Measurements from ENCODE around the gene EFCAB9.

DNA sequence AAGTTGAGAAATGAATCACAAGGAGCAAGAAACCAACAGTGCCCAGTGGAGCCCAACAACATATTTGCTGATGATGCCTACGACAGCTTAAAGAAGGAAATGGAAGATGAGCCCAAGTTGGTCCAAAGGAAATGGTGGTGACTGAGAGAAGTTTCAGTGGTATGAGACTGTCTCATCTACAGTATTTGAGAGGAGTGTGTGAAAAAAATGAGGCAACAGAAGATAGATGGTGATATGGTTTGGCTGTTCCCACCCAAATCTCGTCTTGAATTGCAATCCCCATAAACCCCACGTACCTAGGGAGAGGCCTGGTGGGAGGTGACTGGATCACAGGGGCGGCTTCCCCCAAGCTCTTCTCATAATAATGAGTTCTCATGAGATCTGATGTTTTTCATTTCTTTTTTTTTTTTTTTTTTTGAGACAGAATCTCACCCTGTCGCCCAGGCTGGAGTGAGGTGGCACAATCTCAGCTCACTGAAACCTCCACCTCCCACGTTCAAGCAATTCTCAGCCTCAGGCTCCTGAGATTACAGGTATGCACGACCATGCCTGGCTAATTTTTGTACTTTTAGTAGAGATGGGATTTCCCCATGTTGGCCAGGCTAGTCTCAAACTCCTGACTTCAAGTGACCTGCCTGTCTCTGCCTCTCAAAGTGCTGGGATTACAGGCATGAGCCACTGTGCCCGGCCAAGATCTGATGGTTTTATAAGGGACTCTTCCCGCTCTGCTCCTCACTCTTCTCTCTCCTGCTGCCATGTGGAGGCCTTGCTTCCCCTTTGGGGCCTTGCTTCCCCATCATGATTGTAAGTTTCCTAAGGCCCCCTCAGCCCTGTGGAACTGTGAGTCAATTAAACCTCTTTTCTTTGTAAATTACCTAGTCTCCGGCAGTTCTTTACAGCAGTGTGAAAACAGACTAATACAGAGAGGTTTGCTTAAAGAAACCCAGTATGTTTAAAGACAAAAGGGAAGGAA, 30.2 kb downstream of the EFCAB9 start:
- TF ChIP-seq POLR2A (IDR thresholded peaks at IDR 0.05; ENCODE audit: borderline replicate concordance, extremely low read depth, insufficient read depth, insufficient read length) = no peak
- no peak for TF ChIP-seq POLR2AphosphoS5 (IDR thresholded peaks at IDR 0.05; ENCODE audit: low read depth, low read length)
- TF ChIP-seq, protein P1, sequence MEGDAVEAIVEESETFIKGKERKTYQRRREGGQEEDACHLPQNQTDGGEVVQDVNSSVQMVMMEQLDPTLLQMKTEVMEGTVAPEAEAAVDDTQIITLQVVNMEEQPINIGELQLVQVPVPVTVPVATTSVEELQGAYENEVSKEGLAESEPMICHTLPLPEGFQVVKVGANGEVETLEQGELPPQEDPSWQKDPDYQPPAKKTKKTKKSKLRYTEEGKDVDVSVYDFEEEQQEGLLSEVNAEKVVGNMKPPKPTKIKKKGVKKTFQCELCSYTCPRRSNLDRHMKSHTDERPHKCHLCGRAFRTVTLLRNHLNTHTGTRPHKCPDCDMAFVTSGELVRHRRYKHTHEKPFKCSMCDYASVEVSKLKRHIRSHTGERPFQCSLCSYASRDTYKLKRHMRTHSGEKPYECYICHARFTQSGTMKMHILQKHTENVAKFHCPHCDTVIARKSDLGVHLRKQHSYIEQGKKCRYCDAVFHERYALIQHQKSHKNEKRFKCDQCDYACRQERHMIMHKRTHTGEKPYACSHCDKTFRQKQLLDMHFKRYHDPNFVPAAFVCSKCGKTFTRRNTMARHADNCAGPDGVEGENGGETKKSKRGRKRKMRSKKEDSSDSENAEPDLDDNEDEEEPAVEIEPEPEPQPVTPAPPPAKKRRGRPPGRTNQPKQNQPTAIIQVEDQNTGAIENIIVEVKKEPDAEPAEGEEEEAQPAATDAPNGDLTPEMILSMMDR (IDR thresholded peaks at IDR 0.05 in 2 of 3, conservative IDR thresholded peaks at IDR 0.05 in 1 of 3; ENCODE audit: borderline replicate concordance in 1 of 3, insufficient read depth in 1 of 3, low read depth in 2 of 3, low read length in 2 of 3) = no peak
- no peak for TF ChIP-seq FOSL1 (IDR thresholded peaks at IDR 0.05; ENCODE audit: low read depth)
- TF ChIP-seq EZH2 (IDR thresholded peaks at IDR 0.05) = no peak
- TF ChIP-seq SP1 (IDR thresholded peaks at IDR 0.05; ENCODE audit: low read depth) = no peak
